Activated naive CD4-positive, alpha-beta T cell (primary cell): Measurements from ENCODE around the gene SLC38A7.
"Not testable (repeated sequence)": the region's sequence is repeated elsewhere in the genome, so short reads cannot be mapped to it uniquely, and the experiment has no call there.

ENCODE experiments used
- DNase-seq, 4 experiments: peaks; one replicate each; lab custom pipeline; 2025; lab: John Stamatoyannopoulos, UW

SLC38A7 gene

GRCh38 chr16:58684354-58685083, at the start of gene SLC38A7:
SLC38A7 (minus strand) TSS chr16:58684770; CDS start chr16:58680126, 4,644 bp downstream.
- peak; percentile 37 to 58 (median 46) for DNase-seq

GRCh38 chr16:58733671-58734458, 49.3 kb upstream of the SLC38A7 start, which contains the start of gene GOT2:
GOT2 (minus strand) TSS chr16:58734316; CDS start chr16:58734228, 88 bp downstream.
- DNase-seq: peak; percentile 48 to 73 (median 50)

- DNase-seq: no peak
Measured at GRCh38 chr16:58733248-58733670, 48.7 kb upstream of the SLC38A7 start.

GRCh38 chr16:58732545-58733247, 48.1 kb upstream of the SLC38A7 start:
- DNase-seq: no peak

- DNase-seq: no peak
Measured at GRCh38 chr16:58730724-58731370, 46.3 kb upstream of the SLC38A7 start.

GRCh38 chr16:58727796-58728568, 43.4 kb upstream of the SLC38A7 start:
- no peak for DNase-seq

- no peak for DNase-seq
Measured at GRCh38 chr16:58727028-58727781, 42.6 kb upstream of the SLC38A7 start.

- no peak for DNase-seq
Measured at GRCh38 chr16:58723109-58723508, 38.5 kb upstream of the SLC38A7 start.

- DNase-seq: no peak
Measured at GRCh38 chr16:58717994-58718393, 33.4 kb upstream of the SLC38A7 start.

GRCh38 chr16:58716468-58716867, 31.9 kb upstream of the SLC38A7 start:
- DNase-seq: no peak

- no peak for DNase-seq
Measured at GRCh38 chr16:58713742-58714141, 29.2 kb upstream of the SLC38A7 start.

- DNase-seq: no peak
Measured at GRCh38 chr16:58709333-58709732, 24.8 kb upstream of the SLC38A7 start.

- no peak for DNase-seq
Measured at GRCh38 chr16:58699151-58699550, 14.6 kb upstream of the SLC38A7 start.

GRCh38 chr16:58695368-58695767, 10.8 kb upstream of the SLC38A7 start:
- DNase-seq: no peak

- no peak for DNase-seq
Measured at GRCh38 chr16:58692450-58692849, 7.9 kb upstream of the SLC38A7 start.

GRCh38 chr16:58686985-58687706, 2.6 kb upstream of the SLC38A7 start:
- DNase-seq: not testable (repeated sequence)

GRCh38 chr16:58685084-58685449, 497 bp upstream of the SLC38A7 start:
- DNase-seq: no peak

GRCh38 chr16:58684001-58684353, 593 bp downstream of the SLC38A7 start:
- no peak for DNase-seq

- DNase-seq: no peak
Measured at GRCh38 chr16:58679763-58680162, 4.8 kb downstream of the SLC38A7 start.

- no peak for DNase-seq
Measured at GRCh38 chr16:58678716-58679115, 5.9 kb downstream of the SLC38A7 start.
